H1 (cell line): ENCODE results near the gene CNOT2. TPM values are rescaled to one million over a fixed set of nuclear protein-coding genes. Genes with fewer than 3 reads are reported as not detected.

Experiments
- EGR1 ChIP-seq: IDR thresholded peaks from 2 replicates; pipeline ENCODE4 v1.6.1; 2011; ENCODE audit warnings: low read depth, low read length, borderline replicate concordance
- RFX5 ChIP-seq: IDR thresholded peaks from 2 replicates; pipeline ENCODE4 v1.6.1; 2011; ENCODE audit warnings: low read depth, low read length, improper control_type of control experiment, borderline replicate concordance
- SP1 ChIP-seq: IDR thresholded peaks from 2 replicates; pipeline ENCODE4 v1.6.1; 2011; ENCODE audit warnings: low read depth, low read length
- ZNF274 ChIP-seq: IDR thresholded peaks from 2 replicates; pipeline ENCODE4 v1.7.0; 2012; ENCODE audit warnings: low read length, borderline replicate concordance; ENCODE audit errors: extremely low read depth
- polyA plus RNA-seq, 7 experiments: library from polyadenylated mRNA; depleted of rRNA in 3 of 7; stranded (reverse) in 5 of 7; unstranded in 2 of 7; fragments of >200 nt in 5 of 7; fragments of 200-250 nt in 2 of 7; gene quantifications; 1 replicate in 5 of 7; 2 replicates in 1 of 7; 4 replicates in 1 of 7; pipeline versions ENCODE4 v1.2.1 to v1.2.3, GENCODE V29; 2011 to 2013; ENCODE audit warnings: missing spikeins in 2 of 7, mixed read lengths in 2 of 7
- total RNA-seq: library from RNA; stranded (reverse); fragmentation: NEBNext Ultra II Directional; extraction: Animal tissue kit (Norgen Biotek cat#: 25700); gene quantifications from 2 replicates; pipeline ENCODE4 v1.2.1, GENCODE V29; 2021

Gene CNOT2
- total and polyA plus RNA-seq, 2 of the 8 experiments (the other 6 are each of a cell fraction or from before 2014, with no cell fraction given): 61.2 to 64.8 TPM

DNA sequence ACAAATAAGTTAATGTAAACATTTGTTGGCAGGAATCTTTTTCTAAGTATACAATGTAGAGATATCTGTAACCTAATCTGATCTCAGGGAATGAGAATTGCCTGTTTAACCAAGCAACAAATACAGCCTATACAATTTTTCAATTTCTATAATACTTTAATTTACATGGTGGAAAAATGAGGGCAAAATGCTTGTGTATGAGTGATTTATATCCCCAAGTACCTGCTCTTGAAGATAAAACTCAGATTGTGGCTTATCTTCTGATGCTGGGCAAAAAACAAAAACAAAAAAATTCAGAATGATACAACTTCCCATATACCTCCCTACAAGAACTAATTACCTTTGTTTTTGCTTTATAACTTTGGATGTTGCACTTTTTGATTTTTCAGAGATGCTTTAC lies 2.2 kb downstream of the CNOT2 start (continued):
- TF ChIP-seq EGR1 (no peak), SP1 (no peak), ZNF274 (no peak), RFX5 (no peak)
